HepG2 (cell line): Measurements from ENCODE around the gene UBB. TPM values are rescaled to one million over a fixed set of nuclear protein-coding genes. Genes with fewer than 3 reads are reported as not detected.
A peak's percentile ranks its signal among the peaks of the same experiment; 100 is the strongest.

ENCODE experiments used
- AHDC1 ChIP-seq: sonication (generic); formaldehyde crosslinking; IDR thresholded peaks from 2 replicates; pipeline ENCODE4 v1.5.1; 2020; ENCODE audit warnings: mild to moderate bottlenecking, missing genetic modification reagents, borderline replicate concordance
- CREM ChIP-seq, 2 experiments: sonication (generic) in 1 of 2; formaldehyde crosslinking in 1 of 2; IDR thresholded peaks; 2 replicates each; pipeline versions ENCODE4 v1.4.0 to v1.6.1; 2016 to 2020; ENCODE audit warnings: antibody characterized with exemption in 1 of 2, mild to moderate bottlenecking in 1 of 2, missing genetic modification reagents in 1 of 2
- ISX ChIP-seq: sonication (generic); formaldehyde crosslinking; conservative IDR thresholded peaks from 2 replicates; pipeline ENCODE4 v1.5.0; 2020; ENCODE audit warnings: missing genetic modification reagents
- KLF13 ChIP-seq: sonication (generic); formaldehyde crosslinking; IDR thresholded peaks from 2 replicates; pipeline ENCODE4 v1.4.0; 2020; ENCODE audit warnings: mild to moderate bottlenecking, missing genetic modification reagents
- REL ChIP-seq: sonication (generic); formaldehyde crosslinking; conservative IDR thresholded peaks from 2 replicates; pipeline ENCODE4 v1.8.0; 2022; ENCODE audit warnings: mild to moderate bottlenecking, missing genetic modification reagents, moderate library complexity
- ZMYM4 ChIP-seq: sonication (generic); formaldehyde crosslinking; IDR thresholded peaks from 2 replicates; pipeline ENCODE4 v1.8.1; 2023; ENCODE audit warnings: mild to moderate bottlenecking, missing genetic modification reagents
- ZNF136 ChIP-seq: sonication (generic); formaldehyde crosslinking; IDR thresholded peaks from 2 replicates; pipeline ENCODE4 v1.8.1; 2022; ENCODE audit warnings: low read depth, mild to moderate bottlenecking, moderate library complexity, missing genetic modification reagents
- ZNF207 ChIP-seq: fragments of 450-650 bp; IDR thresholded peaks from 2 replicates; pipeline ENCODE4 v1.6.1; 2016; ENCODE audit warnings: antibody characterized with exemption, borderline replicate concordance
- ZNF235 ChIP-seq: sonication (generic); formaldehyde crosslinking; IDR thresholded peaks from 2 replicates; pipeline ENCODE4 v1.8.1; 2023; ENCODE audit warnings: mild to moderate bottlenecking, missing genetic modification reagents, borderline replicate concordance
- ZNF335 ChIP-seq: sonication (generic); formaldehyde crosslinking; IDR thresholded peaks from 2 replicates; pipeline ENCODE4 v1.4.0; 2020; ENCODE audit warnings: missing genetic modification reagents
- ZNF720 ChIP-seq: sonication (generic); formaldehyde crosslinking; IDR thresholded peaks from 2 replicates; pipeline ENCODE4 v1.4.0; 2020; ENCODE audit warnings: missing genetic modification reagents
- polyA plus RNA-seq, 8 experiments: library from polyadenylated mRNA; depleted of rRNA in 3 of 8; stranded (reverse) in 7 of 8; unstranded in 1 of 8; fragments of >200 nt; fragmentation: Illumina TruSeq in 4 of 8; extraction: Trizol in 4 of 8; gene quantifications; 2 replicates each; pipeline versions ENCODE4 v1.2.1 to v1.2.3, GENCODE V29; 2011 to 2016; ENCODE audit warnings: low read depth in 4 of 8, missing spikeins in 1 of 8, mixed read lengths in 1 of 8; ENCODE audit not compliant: insufficient read depth in 1 of 8
- total RNA-seq, 5 experiments: library from RNA; depleted of rRNA; stranded (reverse); fragments of >200 nt; fragmentation: Illumina TruSeq; extraction: Trizol; gene quantifications; 2 replicates each; pipeline ENCODE4 v1.2.3, GENCODE V29; 2016; ENCODE audit warnings: low read depth in 1 of 5
- TF ChIP-seq, protein P1 (sequence below): IDR thresholded peaks from 2 replicates; pipeline ENCODE4 v1.6.1; 2016; ENCODE audit warnings: low read depth, control low read depth
- TF ChIP-seq, protein P2 (sequence below): sonication (generic); formaldehyde crosslinking; IDR thresholded peaks from 2 replicates; pipeline ENCODE4 v1.4.0; 2020; ENCODE audit warnings: low read depth, mild to moderate bottlenecking, missing genetic modification reagents

UBB gene
- total and polyA plus RNA-seq, 2 of the 13 experiments (the other 11 are each of a cell fraction or from before 2014, with no cell fraction given) = 1,130 to 2,066 TPM

DNA sequence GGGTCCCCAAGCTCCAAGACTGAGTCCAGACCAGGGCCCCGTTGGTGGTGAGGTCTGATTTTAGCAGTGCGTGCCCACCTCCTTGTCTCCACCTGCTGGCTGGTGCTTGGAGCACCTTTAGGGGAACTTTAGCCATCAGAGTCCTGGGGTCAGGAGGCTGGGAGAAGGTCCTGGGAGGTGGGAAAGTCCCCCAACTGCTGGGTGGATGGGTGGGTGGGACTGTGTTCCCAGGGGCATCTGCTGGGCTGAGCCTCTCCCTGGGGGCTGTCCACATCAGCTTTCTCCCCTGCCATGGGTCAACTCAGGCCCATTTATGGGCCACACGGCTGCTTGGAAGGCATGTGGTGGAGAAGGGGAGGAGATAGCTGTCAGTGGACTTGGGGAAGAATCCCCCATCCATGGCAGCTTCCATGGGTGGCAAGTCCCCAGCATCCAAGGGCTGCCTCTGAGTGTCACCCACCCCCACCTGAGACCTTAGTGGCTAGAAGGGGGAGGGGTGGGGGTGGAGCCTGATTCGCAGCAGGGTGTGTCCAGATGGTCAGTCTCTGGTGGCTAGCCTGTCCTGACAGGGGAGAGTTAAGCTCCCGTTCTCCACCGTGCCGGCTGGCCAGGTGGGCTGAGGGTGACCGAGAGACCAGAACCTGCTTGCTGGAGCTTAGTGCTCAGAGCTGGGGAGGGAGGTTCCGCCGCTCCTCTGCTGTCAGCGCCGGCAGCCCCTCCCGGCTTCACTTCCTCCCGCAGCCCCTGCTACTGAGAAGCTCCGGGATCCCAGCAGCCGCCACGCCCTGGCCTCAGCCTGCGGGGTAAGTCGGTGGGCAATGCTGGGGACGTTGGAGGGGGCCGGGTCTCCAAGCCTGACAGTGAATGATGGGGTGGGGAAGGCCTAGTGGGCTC lies 34.4 kb downstream of the UBB start, which contains the start of gene TRPV2 (continued):
- TF ChIP-seq ZNF207 (no peak), AHDC1 (no peak), ZNF136 (no peak), ZNF335 (no peak), CREM (IDR thresholded peaks at IDR 0.05) (no peak), CREM (CRISPR knock-in tag; IDR thresholded peaks at IDR 0.05) (no peak), ZNF235 (0 out of 2 replicates have a peak, but pooled peaks have one; percentile 31), ZNF720 (CRISPR knock-in tag) (no peak), ISX (CRISPR knock-in tag) (no peak), ZMYM4 (peak; percentile 55), KLF13 (CRISPR knock-in tag) (0 out of 2 replicates have a peak, but pooled peaks have one; percentile 35), REL (CRISPR knock-in tag) (no peak; the same call in 1 of the 2 replicates)
- TF ChIP-seq, protein P1, sequence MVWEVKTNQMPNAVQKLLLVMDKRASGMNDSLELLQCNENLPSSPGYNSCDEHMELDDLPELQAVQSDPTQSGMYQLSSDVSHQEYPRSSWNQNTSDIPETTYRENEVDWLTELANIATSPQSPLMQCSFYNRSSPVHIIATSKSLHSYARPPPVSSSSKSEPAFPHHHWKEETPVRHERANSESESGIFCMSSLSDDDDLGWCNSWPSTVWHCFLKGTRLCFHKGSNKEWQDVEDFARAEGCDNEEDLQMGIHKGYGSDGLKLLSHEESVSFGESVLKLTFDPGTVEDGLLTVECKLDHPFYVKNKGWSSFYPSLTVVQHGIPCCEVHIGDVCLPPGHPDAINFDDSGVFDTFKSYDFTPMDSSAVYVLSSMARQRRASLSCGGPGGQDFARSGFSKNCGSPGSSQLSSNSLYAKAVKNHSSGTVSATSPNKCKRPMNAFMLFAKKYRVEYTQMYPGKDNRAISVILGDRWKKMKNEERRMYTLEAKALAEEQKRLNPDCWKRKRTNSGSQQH (CRISPR knock-in tag) = no peak
- TF ChIP-seq, protein P2, sequence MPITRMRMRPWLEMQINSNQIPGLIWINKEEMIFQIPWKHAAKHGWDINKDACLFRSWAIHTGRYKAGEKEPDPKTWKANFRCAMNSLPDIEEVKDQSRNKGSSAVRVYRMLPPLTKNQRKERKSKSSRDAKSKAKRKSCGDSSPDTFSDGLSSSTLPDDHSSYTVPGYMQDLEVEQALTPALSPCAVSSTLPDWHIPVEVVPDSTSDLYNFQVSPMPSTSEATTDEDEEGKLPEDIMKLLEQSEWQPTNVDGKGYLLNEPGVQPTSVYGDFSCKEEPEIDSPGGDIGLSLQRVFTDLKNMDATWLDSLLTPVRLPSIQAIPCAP (CRISPR knock-in tag) = no peak
